ENCODE results near the gene APLP2. TPM values are rescaled to one million over a fixed set of nuclear protein-coding genes. Genes with fewer than 3 reads are reported as not detected.

Gene APLP2
- total RNA-seq, 1 donor from 2014 or later = 374 TPM

DNA sequence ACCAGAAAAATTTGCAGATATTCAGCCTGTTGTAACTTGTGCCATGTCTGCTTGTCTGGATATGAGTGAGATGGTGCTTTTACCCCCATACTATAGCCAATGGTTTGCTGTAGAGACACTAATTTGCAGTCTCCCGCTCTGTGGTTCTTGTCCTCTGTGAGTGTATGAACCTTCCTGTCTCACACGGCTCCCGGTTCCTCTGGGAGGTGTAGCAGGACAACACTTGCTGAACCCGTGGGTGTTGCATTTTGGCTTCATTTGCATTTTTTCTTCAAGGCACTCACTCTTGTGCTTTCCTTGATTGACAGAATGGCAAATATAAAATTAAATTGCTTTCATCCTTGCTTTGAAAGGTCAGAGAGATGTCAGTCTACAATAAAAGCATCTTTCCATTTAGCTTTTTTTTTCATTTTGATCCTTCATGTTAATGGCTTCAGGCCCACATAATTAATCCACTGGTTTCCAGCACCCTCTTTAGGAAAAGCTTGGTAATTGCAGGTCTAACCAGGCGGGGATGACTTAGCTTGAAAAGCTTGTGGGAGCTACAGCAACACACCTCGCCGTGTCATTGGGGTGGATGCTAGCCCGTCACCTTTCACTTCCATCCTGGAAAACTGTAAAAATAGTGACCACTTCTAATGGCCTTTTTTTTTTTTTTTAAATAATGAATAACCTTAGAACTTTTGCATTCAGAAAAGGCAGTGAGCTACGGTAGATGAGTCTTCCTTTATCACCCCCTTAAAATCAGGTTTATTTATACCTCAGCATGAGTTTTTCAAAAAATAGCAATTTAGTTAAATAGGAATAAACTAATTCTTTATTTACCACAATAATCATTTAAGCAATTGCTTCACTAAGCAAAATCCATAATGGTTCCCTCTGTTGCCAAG, 62.5 kb downstream of the APLP2 start:
- Mint-ChIP-seq H3K9me3 (ENCODE audit: low read depth) (no peaks in the 10 kb centered on the region), H3K4me3 (ENCODE audit: low read depth) (no peak overlapping the region), H3K27ac (no peak overlapping the region), H3K27me3 (no peaks in the 10 kb centered on the region), H3K4me1 (ENCODE audit: low read depth) (peaks cover 1% of the 10 kb centered on the region), H3K36me3 (ENCODE audit: insufficient read depth) (peaks cover 37% of the 10 kb centered on the region)
- TF ChIP-seq, protein P1, sequence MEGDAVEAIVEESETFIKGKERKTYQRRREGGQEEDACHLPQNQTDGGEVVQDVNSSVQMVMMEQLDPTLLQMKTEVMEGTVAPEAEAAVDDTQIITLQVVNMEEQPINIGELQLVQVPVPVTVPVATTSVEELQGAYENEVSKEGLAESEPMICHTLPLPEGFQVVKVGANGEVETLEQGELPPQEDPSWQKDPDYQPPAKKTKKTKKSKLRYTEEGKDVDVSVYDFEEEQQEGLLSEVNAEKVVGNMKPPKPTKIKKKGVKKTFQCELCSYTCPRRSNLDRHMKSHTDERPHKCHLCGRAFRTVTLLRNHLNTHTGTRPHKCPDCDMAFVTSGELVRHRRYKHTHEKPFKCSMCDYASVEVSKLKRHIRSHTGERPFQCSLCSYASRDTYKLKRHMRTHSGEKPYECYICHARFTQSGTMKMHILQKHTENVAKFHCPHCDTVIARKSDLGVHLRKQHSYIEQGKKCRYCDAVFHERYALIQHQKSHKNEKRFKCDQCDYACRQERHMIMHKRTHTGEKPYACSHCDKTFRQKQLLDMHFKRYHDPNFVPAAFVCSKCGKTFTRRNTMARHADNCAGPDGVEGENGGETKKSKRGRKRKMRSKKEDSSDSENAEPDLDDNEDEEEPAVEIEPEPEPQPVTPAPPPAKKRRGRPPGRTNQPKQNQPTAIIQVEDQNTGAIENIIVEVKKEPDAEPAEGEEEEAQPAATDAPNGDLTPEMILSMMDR (IDR thresholded peaks at IDR 0.05; ENCODE audit: unreplicated experiment) = peak; percentile 78
- no peak for DNase-seq (ENCODE audit: low spot score, unreplicated experiment)

DNA sequence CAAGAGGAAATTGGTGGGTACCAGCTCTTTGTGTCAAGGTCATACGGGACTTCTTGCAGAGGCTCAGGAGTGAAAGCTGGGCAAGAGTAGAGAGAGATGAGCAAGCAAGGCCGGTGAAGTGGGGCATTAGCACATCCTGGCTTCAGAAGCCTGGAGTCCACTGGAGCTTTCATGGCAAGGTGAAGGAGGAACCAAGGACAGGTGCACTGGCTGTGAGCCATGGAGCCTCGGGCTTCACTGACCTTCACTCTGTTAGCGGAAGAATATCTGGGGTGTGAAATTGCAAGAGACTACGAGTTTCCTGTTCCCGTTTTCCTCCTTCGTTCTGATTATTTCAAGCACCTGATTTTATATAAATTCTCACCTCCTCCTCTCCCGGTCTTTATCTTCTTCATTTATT, 64.0 kb downstream of the APLP2 start:
- Mint-ChIP-seq H3K27me3 (no peaks in the 10 kb centered on the region), H3K9me3 (ENCODE audit: low read depth) (no peaks in the 10 kb centered on the region), H3K4me3 (ENCODE audit: low read depth) (no peak overlapping the region), H3K27ac (no peak overlapping the region), H3K4me1 (ENCODE audit: low read depth) (no peaks in the 10 kb centered on the region), H3K36me3 (ENCODE audit: insufficient read depth) (peaks cover 48% of the 10 kb centered on the region)
- no peak for DNase-seq (ENCODE audit: low spot score, unreplicated experiment)
- TF ChIP-seq, protein P1 (IDR thresholded peaks at IDR 0.05; ENCODE audit: unreplicated experiment) = no peak

DNA sequence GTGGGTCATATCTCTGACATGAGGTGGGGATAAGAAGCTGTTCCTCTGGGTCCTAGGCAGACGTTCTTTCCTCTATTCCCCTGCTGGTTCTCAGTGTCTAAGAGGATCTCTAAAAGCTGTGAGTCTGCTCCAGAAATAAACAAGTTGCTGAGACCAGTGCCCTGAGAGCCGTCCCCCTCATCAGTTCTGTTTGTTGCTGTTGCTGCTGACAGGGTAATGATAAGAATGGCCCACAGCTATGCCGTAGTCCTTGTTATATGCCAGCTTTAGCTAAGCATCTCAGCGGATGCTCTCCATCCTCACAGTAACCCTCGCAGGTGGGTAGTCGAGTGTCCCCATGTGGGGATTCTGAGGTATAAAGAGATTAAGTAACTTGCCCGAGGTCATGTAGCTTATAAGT, 66.4 kb downstream of the APLP2 start:
- DNase-seq (ENCODE audit: low spot score, unreplicated experiment) = no peak
- H3K36me3 Mint-ChIP-seq (ENCODE audit: insufficient read depth) = peaks cover 52% of the 10 kb centered on the region
- no peak overlapping the region for H3K4me3 Mint-ChIP-seq (ENCODE audit: low read depth)
- no peaks in the 10 kb centered on the region for H3K27me3 Mint-ChIP-seq
- no peaks in the 10 kb centered on the region for H3K4me1 Mint-ChIP-seq (ENCODE audit: low read depth)
- H3K27ac Mint-ChIP-seq = no peak overlapping the region
- TF ChIP-seq, protein P1 (IDR thresholded peaks at IDR 0.05; ENCODE audit: unreplicated experiment) = no peak
- no peaks in the 10 kb centered on the region for H3K9me3 Mint-ChIP-seq (ENCODE audit: low read depth)

DNA sequence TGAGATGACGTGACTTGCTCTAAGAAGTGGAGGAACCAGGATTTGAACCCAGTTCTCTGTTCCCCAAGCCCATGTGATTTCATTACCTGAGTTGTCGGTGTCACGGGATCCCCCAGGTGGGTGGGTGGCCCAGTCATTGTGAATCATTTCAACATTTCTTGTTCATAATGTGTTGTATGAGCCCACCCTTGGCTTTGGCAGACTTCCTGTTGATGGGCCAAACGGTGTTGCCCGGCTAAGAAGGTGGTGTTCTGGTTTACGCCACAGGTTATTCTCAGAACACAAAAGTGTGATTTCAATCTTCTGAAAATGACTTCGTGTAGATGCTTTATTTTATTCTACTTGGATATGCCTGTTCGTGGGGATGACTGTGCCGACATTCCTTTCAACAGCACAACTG, 68.3 kb downstream of the APLP2 start:
- Mint-ChIP-seq H3K27me3 (no peaks in the 10 kb centered on the region), H3K27ac (no peak overlapping the region), H3K9me3 (ENCODE audit: low read depth) (no peaks in the 10 kb centered on the region), H3K4me3 (ENCODE audit: low read depth) (no peak overlapping the region), H3K36me3 (ENCODE audit: insufficient read depth) (peaks cover 47% of the 10 kb centered on the region), H3K4me1 (ENCODE audit: low read depth) (peaks cover under 1% of the 10 kb centered on the region)
- DNase-seq (ENCODE audit: low spot score, unreplicated experiment) = no peak
- TF ChIP-seq, protein P1 (IDR thresholded peaks at IDR 0.05; ENCODE audit: unreplicated experiment) = no peak

DNA sequence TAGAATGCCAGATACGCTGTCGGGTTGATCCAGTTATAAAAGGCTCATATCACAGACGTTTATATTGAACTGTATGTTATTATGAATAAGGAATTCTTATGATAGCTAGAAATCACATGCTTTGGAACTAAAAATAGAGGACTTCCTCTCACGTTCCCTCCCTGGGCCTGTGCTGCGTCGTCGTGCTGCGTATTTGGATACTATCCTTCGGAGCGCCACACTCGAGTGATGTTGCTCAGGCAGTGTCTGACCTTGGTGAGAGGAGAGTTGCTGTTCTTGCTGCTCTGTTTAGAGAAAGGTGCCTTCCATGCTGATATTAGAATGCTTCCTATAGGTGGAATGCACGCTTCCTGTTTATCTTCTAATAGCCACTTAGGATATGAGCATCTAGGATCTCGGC, 69.7 kb downstream of the APLP2 start:
- Mint-ChIP-seq H3K9me3 (ENCODE audit: low read depth) (no peaks in the 10 kb centered on the region), H3K36me3 (ENCODE audit: insufficient read depth) (peaks cover 44% of the 10 kb centered on the region), H3K27ac (no peak overlapping the region), H3K4me1 (ENCODE audit: low read depth) (peaks cover 10% of the 10 kb centered on the region), H3K27me3 (no peaks in the 10 kb centered on the region), H3K4me3 (ENCODE audit: low read depth) (no peak overlapping the region)
- TF ChIP-seq, protein P1 (IDR thresholded peaks at IDR 0.05; ENCODE audit: unreplicated experiment) = no peak
- no peak for DNase-seq (ENCODE audit: low spot score, unreplicated experiment)
